Measurements from ENCODE around the gene HGF.

Gene HGF

GRCh38 chr7:81682873-81683272 lies 87.0 kb downstream of the HGF start:
- no peak for DNase-seq

GRCh38 chr7:81680120-81680519 lies 89.7 kb downstream of the HGF start:
- DNase-seq = no peak

GRCh38 chr7:81676813-81677212 lies 93.0 kb downstream of the HGF start:
- no peak for DNase-seq

- no peak for DNase-seq
These were observed 93.6 kb downstream of the HGF start for GRCh38 chr7:81676105-81676811.

GRCh38 chr7:81674431-81674830 lies 95.4 kb downstream of the HGF start:
- no peak for DNase-seq

- no peak for DNase-seq
These were observed 97.0 kb downstream of the HGF start for GRCh38 chr7:81672872-81673271.

GRCh38 chr7:81669476-81670105 lies 100.3 kb downstream of the HGF start:
- no peak for DNase-seq

GRCh38 chr7:81666209-81666608 lies 103.6 kb downstream of the HGF start:
- DNase-seq = no peak

GRCh38 chr7:81665236-81665635 lies 104.6 kb downstream of the HGF start:
- DNase-seq = no peak

- DNase-seq = no peak
These were observed 105.5 kb downstream of the HGF start for GRCh38 chr7:81664304-81664703.

- DNase-seq = no peak
These were observed 107.3 kb downstream of the HGF start for GRCh38 chr7:81662531-81662930.

GRCh38 chr7:81659697-81660395 lies 110.0 kb downstream of the HGF start:
- DNase-seq = no peak

- no peak for DNase-seq
These were observed 112.3 kb downstream of the HGF start for GRCh38 chr7:81657551-81657950.

- no peak for DNase-seq
These were observed 114.6 kb downstream of the HGF start for GRCh38 chr7:81655271-81655670.

- DNase-seq = no peak
These were observed 117.6 kb downstream of the HGF start for GRCh38 chr7:81652225-81652624.
